Epithelial cell of proximal tubule (primary cell): ENCODE data around the gene ABLIM2. TPM values are rescaled to one million over a fixed set of nuclear protein-coding genes. Genes with fewer than 3 reads are reported as not detected.

Source experiments
- DNase-seq: peaks from one replicate; pipeline ENCODE4 v3.0.0-alpha.2; 2011; ENCODE audit warnings: low read depth
- H3K4me3 ChIP-seq: 2 replicates; pipeline ENCODE4 v1.5.1; 2011; ENCODE audit warnings: low read depth, mild to moderate bottlenecking, low read length
- total RNA-seq: library from RNA; depleted of rRNA; stranded (reverse); fragments of >200 nt; gene quantifications from 2 replicates; pipeline ENCODE4 v1.2.3, GENCODE V29; 2015
- TF ChIP-seq, protein P1 (sequence below): conservative IDR thresholded peaks from 2 replicates; pipeline ENCODE4 v1.5.1; 2012; ENCODE audit warnings: low read depth, mild to moderate bottlenecking, low read length

Gene ABLIM2
- total RNA-seq, 1 donor from 2014 or later, result 1.0 TPM

GRCh38 chr4:8203052-8203401 lies 44.4 kb upstream of the ABLIM2 start:
- TF ChIP-seq, protein P1, sequence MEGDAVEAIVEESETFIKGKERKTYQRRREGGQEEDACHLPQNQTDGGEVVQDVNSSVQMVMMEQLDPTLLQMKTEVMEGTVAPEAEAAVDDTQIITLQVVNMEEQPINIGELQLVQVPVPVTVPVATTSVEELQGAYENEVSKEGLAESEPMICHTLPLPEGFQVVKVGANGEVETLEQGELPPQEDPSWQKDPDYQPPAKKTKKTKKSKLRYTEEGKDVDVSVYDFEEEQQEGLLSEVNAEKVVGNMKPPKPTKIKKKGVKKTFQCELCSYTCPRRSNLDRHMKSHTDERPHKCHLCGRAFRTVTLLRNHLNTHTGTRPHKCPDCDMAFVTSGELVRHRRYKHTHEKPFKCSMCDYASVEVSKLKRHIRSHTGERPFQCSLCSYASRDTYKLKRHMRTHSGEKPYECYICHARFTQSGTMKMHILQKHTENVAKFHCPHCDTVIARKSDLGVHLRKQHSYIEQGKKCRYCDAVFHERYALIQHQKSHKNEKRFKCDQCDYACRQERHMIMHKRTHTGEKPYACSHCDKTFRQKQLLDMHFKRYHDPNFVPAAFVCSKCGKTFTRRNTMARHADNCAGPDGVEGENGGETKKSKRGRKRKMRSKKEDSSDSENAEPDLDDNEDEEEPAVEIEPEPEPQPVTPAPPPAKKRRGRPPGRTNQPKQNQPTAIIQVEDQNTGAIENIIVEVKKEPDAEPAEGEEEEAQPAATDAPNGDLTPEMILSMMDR, result no peak
- H3K4me3 ChIP-seq, result no peak overlapping the region
- DNase-seq, result no peak

DNA sequence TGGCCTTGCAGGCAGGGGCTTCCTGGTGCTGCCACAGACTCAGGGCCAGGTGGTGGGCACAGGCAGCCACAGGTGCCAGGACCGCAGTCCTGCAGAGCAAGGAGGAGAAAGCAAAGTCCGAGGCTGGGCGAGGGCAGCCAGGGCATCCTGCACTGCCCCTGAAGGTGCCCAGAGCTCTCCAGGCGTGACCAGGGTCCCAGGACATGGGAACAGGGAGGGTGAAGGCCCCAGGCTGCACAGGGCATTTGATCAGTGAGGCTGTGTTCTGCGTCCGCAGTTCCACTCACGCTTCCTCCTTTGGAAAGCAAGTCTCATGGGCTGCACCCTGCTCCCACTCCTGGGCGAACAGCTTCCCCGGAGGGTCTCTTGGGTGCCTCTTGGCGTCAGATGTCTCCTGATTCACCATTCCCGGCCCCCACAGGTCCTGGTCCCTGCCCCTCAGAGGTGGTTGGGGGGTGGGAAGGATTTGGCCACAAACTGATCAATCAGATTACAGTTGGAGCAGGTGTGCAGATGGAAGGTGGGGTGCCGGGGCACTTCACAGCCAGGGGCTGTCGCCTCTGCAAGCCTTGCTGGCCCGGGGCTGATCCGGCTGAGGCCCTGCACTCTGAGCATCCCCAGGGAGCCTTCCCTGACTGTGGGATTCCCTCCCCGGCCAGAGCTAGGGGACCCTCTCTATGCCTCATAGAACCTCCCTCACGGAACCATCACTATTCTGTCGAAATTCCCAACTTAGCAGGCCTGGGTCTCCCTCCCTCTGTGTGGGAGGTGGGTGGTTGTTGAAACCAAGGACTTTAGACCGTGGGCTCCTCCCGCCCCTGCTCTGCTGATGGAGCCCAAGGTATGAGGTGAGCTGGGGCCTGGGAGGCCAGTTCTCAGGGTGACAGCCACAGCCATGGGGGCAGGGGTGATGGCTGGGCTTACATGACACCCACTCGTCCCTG lies 43.8 kb upstream of the ABLIM2 start:
- TF ChIP-seq, protein P1, result no peak

GRCh38 chr4:8201321-8201781 lies 42.7 kb upstream of the ABLIM2 start:
- no peak for DNase-seq
- peak overlapping the region; percentile 71 for H3K4me3 ChIP-seq
- TF ChIP-seq, protein P1, result no peak

More for the DNA sequence above, 43.8 kb upstream of the ABLIM2 start:
- no peak overlapping the region for H3K4me3 ChIP-seq
- no peak for DNase-seq

DNA sequence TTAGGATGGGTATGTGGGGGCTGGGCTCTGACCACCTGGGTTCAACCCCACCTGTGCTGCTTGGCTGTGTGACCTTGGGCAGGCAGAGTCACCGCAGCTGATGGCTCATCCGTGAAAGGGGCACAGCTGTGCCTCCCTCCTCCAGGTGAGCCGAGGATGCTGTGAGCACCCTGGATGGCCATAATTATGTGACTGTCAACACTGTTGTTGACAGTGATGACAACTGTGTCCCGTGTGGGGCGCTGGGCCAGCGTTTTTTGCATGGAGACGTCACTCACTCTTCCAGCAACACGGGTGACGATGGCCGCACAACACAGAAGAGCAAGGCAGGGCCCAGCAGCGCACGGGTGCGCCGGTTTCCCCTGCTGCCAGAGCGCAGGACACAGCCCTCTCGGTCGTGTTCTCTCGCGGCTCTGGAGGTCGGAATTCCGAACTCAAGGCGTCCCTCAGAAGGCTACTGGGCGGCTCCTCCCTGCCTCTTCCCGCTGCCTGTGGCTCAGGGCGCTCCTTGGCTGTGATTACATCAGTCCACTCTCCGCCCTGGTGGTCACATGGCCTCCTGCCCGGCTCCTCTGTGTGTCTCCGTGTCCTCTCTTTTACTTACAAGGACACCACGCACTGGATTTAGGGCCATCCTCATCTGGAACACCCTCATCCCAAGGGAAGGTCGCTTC lies 41.8 kb upstream of the ABLIM2 start:
- no peak for DNase-seq
- TF ChIP-seq, protein P1, result no peak
- peak overlapping the region; percentile 71 for H3K4me3 ChIP-seq

DNA sequence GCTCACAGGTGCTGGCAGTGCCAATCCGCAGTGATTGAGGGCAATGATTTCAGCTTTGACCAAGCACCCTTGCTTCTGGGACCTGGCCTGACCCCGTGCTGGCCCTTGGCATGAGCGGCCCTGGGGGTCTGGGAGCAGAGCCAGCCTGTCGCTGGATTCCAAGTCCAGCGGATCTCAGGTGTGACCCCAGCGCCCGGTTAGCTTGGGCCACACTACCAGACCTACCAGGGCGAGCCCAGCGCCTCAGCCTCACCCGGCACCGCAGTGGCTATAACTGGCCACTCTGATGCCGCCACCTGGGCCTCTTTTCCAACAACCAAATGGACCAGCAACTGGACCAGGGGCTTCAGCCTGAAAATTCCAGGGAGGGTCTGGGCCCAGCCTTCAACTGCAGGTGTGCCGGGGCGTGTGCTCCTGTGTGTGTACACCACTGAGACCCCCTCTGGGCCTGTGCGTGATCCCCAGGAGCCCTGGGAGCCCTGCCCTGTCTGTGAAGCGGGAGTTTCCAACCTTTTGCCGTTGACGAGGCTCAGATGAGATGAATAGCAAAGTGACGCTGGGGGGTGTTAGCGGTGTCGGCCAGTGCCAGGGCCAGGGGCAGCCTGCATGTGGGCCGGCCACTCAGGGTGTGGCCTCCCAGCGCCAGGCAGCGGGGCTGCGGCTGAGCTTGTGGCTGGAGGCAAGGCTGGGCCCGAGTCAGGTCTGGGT lies 41.1 kb upstream of the ABLIM2 start:
- DNase-seq, result no peak
- peak overlapping the region; percentile 71 for H3K4me3 ChIP-seq
- TF ChIP-seq, protein P1, result no peak

DNA sequence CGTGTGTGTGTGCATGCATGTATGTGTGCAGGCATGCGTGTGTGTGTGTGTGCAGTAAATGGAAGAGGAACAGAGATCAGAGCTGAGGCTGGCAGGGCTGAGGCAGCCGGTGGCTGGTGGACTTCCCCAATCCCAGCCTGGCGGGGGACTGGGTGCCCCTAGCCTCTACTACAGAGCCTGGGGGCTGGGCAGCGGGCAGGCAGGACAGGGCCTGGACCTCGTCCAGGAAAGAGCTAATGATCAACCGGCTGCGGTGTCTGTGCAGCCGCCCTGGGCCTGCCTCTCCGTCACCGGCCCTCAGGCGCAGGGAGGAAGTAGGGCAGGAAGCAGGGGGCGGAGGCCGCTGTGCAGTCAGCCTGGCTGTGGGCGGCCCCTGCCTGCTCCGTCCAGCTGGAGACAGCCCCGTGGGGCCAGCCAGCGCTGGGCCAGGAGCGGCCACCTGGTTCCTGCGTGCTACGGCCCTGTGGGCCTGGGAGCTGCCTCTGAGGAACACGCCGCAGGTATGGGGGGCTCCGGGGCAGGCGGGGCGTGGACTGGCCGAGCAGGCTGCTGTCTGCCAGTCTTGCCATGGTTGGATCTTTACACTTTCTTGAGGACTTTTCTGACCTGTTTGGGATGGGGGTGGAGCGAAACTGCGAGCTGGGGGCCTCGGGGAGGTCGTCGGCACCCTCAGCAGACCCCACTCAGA lies 40.4 kb upstream of the ABLIM2 start, which contains the start of gene SH3TC1:
Gene SH3TC1 (plus strand): TSS at position 385 of the 688 bp plus-strand sequence. CDS start 5,905 bp downstream, outside the sequence.
- TF ChIP-seq, protein P1, result no peak
- DNase-seq, result peak; percentile 39
- H3K4me3 ChIP-seq, result peak within 1 kb of the TSS; percentile 71
